GM18526 (cell line): ENCODE data around the gene NKD2.

Experiments
- POLR2A ChIP-seq: IDR thresholded peaks from 3 replicates; pipeline ENCODE4 v1.6.1; 2011; ENCODE audit not compliant: insufficient read length; ENCODE audit errors: extremely low read depth

The NKD2 gene

GRCh38 chr5:1065891-1066650 is 57.5 kb downstream of the NKD2 start:
- TF ChIP-seq POLR2A: no peak

- TF ChIP-seq POLR2A: no peak
Measured at GRCh38 chr5:1066676-1067075, 58.1 kb downstream of the NKD2 start.

- TF ChIP-seq POLR2A: no peak
Measured at GRCh38 chr5:1067141-1068121, 58.8 kb downstream of the NKD2 start.

GRCh38 chr5:1068204-1068894 is 59.7 kb downstream of the NKD2 start:
- no peak for TF ChIP-seq POLR2A

GRCh38 chr5:1068895-1069719 is 60.5 kb downstream of the NKD2 start:
- no peak for TF ChIP-seq POLR2A

- TF ChIP-seq POLR2A: no peak
Measured at GRCh38 chr5:1069720-1070088, 61.1 kb downstream of the NKD2 start.

- no peak for TF ChIP-seq POLR2A
Measured at GRCh38 chr5:1073239-1074102, 64.9 kb downstream of the NKD2 start.

GRCh38 chr5:1074226-1074625 is 65.6 kb downstream of the NKD2 start:
- no peak for TF ChIP-seq POLR2A

GRCh38 chr5:1074816-1075554 is 66.4 kb downstream of the NKD2 start:
- TF ChIP-seq POLR2A: no peak

GRCh38 chr5:1075555-1075881 is 66.9 kb downstream of the NKD2 start:
- no peak for TF ChIP-seq POLR2A

- no peak for TF ChIP-seq POLR2A
Measured at GRCh38 chr5:1075931-1076330, 67.3 kb downstream of the NKD2 start.

- TF ChIP-seq POLR2A: no peak
Measured at GRCh38 chr5:1076406-1076805, 67.8 kb downstream of the NKD2 start.

GRCh38 chr5:1077026-1077425 is 68.4 kb downstream of the NKD2 start:
- no peak for TF ChIP-seq POLR2A
